ENCODE data around the gene TMEM82. TPM values are rescaled to one million over a fixed set of nuclear protein-coding genes. Genes with fewer than 3 reads are reported as not detected.

The TMEM82 gene
- total and polyA plus RNA-seq, 9 of the 15 experiments (the other 6 are each of a cell fraction or from before 2014, with no cell fraction given) = not detected

DNA sequence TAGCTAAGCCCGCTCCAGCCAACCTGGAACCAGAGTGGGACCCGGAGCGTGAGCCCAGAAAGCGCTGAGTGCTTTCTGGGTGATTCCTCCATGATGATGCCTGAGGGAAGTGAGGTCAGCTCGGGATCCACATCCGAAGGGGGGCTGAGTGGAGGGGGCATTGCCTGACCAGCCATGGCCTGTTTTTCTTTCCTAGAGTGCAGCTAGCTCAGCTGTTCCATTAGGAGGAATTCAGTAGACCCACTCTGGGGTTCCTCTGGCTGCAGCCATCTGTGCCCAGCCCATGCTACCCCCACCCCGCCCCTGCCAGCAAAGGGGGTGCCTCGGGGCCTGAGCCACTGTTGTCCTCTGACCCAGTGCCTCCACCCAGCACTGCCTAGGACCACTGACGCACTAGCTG, 15.8 kb upstream of the TMEM82 start (continued):
- TF ChIP-seq, protein P1, sequence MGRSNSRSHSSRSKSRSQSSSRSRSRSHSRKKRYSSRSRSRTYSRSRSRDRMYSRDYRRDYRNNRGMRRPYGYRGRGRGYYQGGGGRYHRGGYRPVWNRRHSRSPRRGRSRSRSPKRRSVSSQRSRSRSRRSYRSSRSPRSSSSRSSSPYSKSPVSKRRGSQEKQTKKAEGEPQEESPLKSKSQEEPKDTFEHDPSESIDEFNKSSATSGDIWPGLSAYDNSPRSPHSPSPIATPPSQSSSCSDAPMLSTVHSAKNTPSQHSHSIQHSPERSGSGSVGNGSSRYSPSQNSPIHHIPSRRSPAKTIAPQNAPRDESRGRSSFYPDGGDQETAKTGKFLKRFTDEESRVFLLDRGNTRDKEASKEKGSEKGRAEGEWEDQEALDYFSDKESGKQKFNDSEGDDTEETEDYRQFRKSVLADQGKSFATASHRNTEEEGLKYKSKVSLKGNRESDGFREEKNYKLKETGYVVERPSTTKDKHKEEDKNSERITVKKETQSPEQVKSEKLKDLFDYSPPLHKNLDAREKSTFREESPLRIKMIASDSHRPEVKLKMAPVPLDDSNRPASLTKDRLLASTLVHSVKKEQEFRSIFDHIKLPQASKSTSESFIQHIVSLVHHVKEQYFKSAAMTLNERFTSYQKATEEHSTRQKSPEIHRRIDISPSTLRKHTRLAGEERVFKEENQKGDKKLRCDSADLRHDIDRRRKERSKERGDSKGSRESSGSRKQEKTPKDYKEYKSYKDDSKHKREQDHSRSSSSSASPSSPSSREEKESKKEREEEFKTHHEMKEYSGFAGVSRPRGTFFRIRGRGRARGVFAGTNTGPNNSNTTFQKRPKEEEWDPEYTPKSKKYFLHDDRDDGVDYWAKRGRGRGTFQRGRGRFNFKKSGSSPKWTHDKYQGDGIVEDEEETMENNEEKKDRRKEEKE (IDR thresholded peaks at IDR 0.05; ENCODE audit: borderline replicate concordance in 1 of 2, control insufficient read depth in 1 of 2, low read depth in 2 of 2, low read length in 1 of 2) = no peak
- TF ChIP-seq BACH1 (tag; IDR thresholded peaks at IDR 0.05) (no peak), ZNF79 (CRISPR knock-in tag; IDR thresholded peaks at IDR 0.05; ENCODE audit: low read depth) (no peak)
- TF ChIP-seq, protein P2, sequence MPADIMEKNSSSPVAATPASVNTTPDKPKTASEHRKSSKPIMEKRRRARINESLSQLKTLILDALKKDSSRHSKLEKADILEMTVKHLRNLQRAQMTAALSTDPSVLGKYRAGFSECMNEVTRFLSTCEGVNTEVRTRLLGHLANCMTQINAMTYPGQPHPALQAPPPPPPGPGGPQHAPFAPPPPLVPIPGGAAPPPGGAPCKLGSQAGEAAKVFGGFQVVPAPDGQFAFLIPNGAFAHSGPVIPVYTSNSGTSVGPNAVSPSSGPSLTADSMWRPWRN (IDR thresholded peaks at IDR 0.05; ENCODE audit: low read depth) = no peak
- TF ChIP-seq, protein P3, sequence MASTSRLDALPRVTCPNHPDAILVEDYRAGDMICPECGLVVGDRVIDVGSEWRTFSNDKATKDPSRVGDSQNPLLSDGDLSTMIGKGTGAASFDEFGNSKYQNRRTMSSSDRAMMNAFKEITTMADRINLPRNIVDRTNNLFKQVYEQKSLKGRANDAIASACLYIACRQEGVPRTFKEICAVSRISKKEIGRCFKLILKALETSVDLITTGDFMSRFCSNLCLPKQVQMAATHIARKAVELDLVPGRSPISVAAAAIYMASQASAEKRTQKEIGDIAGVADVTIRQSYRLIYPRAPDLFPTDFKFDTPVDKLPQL (IDR thresholded peaks at IDR 0.05; ENCODE audit: extremely low read depth, insufficient read length) = no peak

DNA sequence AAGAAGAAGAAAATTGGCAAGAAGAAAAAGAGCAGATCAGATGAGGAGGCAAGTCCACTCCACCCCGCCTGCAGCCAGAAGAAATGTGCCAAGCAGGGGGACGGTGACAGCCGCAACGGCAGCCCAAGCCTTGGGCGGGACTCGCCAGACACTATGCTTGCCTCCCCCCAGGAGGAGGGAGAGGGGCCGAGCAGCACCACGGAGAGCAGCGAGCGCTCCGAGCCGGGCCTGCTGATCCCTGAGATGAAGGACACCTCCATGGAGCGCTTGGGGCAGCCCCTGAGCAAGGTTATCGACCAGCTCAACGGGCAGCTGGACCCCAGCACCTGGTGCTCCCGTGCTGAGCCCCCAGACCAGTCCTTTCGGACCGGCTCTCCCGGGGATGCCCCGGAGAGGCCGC, 15.3 kb upstream of the TMEM82 start:
- H3K27me3 ChIP-seq (ENCODE audit: control insufficient read depth in 2 of 2, insufficient read depth in 2 of 2, low read length in 2 of 2) = no peaks in the 10 kb centered on the region
- H3K36me3 ChIP-seq (ENCODE audit: control insufficient read depth, insufficient read depth, low read length) = peaks cover 78% of the 10 kb centered on the region; the same call in 2 of the 3 replicates
- H3K9ac ChIP-seq (ENCODE audit: insufficient read depth in 1 of 2, low read depth in 2 of 2, low read length in 2 of 2) = no peak overlapping the region
- no peaks in the 10 kb centered on the region for H4K20me1 ChIP-seq (replicated peaks; ENCODE audit: control insufficient read depth, insufficient read depth, low read length)
- POLR2A ChIA-PET = interaction anchor here (1.0 to 1.5 kb wide), 2 partner anchors 10 to 109 kb away, joined by 3 to 5 read pairs; no protein-coding TSS in a partner anchor
- FAIRE-seq (no peak), ATAC-seq (no peak), DNase-seq (ENCODE audit: extremely low read depth in 1 of 4, low spot score in 3 of 4) (no peak)
- in situ Hi-C loops (cut with MboI) (no loop called here), intact Hi-C loops (cut with micrococcal nuclease) (no loop called here)
- no peaks in the 10 kb centered on the region for H3K9me3 ChIP-seq (replicated peaks; ENCODE audit: control insufficient read depth, insufficient read depth, low read depth, low read length)
- TSS peak; percentile 27 for BruUV-seq (replicated peaks)
- peaks cover 0 to 32% of the 10 kb centered on the region in 2 experiments; a peak in 1 of 5 replicates for H3K4me1 ChIP-seq (replicated peaks in 1 of 2; ENCODE audit: control insufficient read depth in 2 of 2, insufficient read depth in 2 of 2, low read length in 2 of 2)
- H3K4me3 ChIP-seq = no peak overlapping the region
- no peaks in the 10 kb centered on the region for H3K79me2 ChIP-seq (ENCODE audit: control insufficient read depth, insufficient read depth, low read length)
- CTCF ChIA-PET (ENCODE audit: low intra/inter-chr PET ratio) = no interaction called here
- no peak overlapping the region for H2AFZ ChIP-seq (ENCODE audit: low read depth, low read length)
- no peak overlapping the region for H3K27ac ChIP-seq (ENCODE audit: extremely low read depth, low read depth, low read length)
- WGBS (ENCODE audit: insufficient coverage, low coverage, missing lambda C conversion rate) = 98% methylated on average over 16 of the region's 21 CpGs
- H3K9me1 ChIP-seq (ENCODE audit: control insufficient read depth, insufficient read depth, low read length) = no peaks in the 10 kb centered on the region
- H3K4me2 ChIP-seq (ENCODE audit: insufficient read depth, low read length) = no peak overlapping the region
- TF ChIP-seq, protein P4, sequence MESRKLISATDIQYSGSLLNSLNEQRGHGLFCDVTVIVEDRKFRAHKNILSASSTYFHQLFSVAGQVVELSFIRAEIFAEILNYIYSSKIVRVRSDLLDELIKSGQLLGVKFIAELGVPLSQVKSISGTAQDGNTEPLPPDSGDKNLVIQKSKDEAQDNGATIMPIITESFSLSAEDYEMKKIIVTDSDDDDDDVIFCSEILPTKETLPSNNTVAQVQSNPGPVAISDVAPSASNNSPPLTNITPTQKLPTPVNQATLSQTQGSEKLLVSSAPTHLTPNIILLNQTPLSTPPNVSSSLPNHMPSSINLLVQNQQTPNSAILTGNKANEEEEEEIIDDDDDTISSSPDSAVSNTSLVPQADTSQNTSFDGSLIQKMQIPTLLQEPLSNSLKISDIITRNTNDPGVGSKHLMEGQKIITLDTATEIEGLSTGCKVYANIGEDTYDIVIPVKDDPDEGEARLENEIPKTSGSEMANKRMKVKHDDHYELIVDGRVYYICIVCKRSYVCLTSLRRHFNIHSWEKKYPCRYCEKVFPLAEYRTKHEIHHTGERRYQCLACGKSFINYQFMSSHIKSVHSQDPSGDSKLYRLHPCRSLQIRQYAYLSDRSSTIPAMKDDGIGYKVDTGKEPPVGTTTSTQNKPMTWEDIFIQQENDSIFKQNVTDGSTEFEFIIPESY (CRISPR knock-in tag; IDR thresholded peaks at IDR 0.05) = peak; percentile 65; the same call in 1 of the 2 replicates
